Right atrium auricular region (tissue), 2 donors: Measurements from ENCODE around the gene GLI2. TPM values are rescaled to one million over a fixed set of nuclear protein-coding genes. Genes with fewer than 3 reads are reported as not detected.

Experiments
- DNase-seq: peaks from one replicate; pipeline ENCODE4 v3.0.0-alpha.2; 2019; ENCODE audit warnings: low spot score
- H3K27ac ChIP-seq, 2 donors: fragments of 200-600 bp; sonication (generic); 1 replicate in 1 of 2; 2 replicates in 1 of 2; pipeline ENCODE4 v1.5.1; 2016 to 2019
- H3K27me3 ChIP-seq, 2 donors: fragments of 200-600 bp; sonication (generic); one replicate each; pipeline versions ENCODE4 v1.5.1 to v1.6.0; 2017 to 2019
- H3K36me3 ChIP-seq: fragments of 200-600 bp; sonication (generic); one replicate; pipeline ENCODE4 v1.5.1; 2016
- H3K4me1 ChIP-seq, 2 donors: fragments of 200-600 bp; sonication (generic); one replicate each; pipeline versions ENCODE4 v1.5.1 to v1.6.0; 2017 to 2019
- H3K4me3 ChIP-seq, 2 donors: fragments of 200-600 bp; sonication (generic); 1 replicate in 1 of 2; 2 replicates in 1 of 2; pipeline ENCODE4 v1.5.1; 2017 to 2019; ENCODE audit warnings: mild to moderate bottlenecking in 1 of 2, moderate library complexity in 1 of 2
- H3K9me3 ChIP-seq, 2 donors: fragments of 200-600 bp; sonication (generic); one replicate each; pipeline ENCODE4 v1.5.1; 2019
- total RNA-seq, 2 donors: library from RNA; depleted of rRNA; stranded (reverse); fragments of >200 nt; gene quantifications; one replicate each; pipeline ENCODE4 v1.1.0, GENCODE V29; 2016
- TF ChIP-seq, protein P1 (sequence below), 2 donors: fragments of 200-600 bp; sonication (generic); IDR thresholded peaks; one replicate each; pipeline ENCODE4 v1.5.1; 2019; ENCODE audit warnings: antibody characterized with exemption in 2 of 2

GLI2 gene
- total RNA-seq, 2 donors from 2014 or later: 1.5 to 3.5 TPM

DNA sequence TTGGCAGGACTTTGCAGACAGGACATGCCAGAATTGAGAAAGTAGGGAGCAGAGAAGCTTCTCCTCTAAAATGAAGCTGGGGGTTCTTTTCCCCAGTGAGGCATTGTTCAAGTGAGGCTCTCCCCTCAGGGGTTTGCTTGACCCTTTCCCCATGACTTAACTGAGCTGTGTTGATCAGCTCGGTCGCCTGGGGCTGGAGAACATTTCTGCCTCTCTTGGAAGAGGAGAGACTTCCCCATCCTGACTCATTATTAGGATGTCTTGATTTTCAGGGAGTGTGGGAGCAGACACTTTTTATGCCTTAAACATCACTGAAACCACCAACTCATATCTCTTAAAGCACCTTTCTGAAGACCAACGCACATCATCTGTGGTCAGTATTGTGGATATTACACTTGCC lies 27.9 kb upstream of the GLI2 start:
- H3K4me1 ChIP-seq: no peaks in the 10 kb centered on the region
- TF ChIP-seq, protein P1, sequence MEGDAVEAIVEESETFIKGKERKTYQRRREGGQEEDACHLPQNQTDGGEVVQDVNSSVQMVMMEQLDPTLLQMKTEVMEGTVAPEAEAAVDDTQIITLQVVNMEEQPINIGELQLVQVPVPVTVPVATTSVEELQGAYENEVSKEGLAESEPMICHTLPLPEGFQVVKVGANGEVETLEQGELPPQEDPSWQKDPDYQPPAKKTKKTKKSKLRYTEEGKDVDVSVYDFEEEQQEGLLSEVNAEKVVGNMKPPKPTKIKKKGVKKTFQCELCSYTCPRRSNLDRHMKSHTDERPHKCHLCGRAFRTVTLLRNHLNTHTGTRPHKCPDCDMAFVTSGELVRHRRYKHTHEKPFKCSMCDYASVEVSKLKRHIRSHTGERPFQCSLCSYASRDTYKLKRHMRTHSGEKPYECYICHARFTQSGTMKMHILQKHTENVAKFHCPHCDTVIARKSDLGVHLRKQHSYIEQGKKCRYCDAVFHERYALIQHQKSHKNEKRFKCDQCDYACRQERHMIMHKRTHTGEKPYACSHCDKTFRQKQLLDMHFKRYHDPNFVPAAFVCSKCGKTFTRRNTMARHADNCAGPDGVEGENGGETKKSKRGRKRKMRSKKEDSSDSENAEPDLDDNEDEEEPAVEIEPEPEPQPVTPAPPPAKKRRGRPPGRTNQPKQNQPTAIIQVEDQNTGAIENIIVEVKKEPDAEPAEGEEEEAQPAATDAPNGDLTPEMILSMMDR (IDR thresholded peaks at IDR 0.05): no peak
- no peaks in the 10 kb centered on the region for H3K36me3 ChIP-seq
- no peaks in the 10 kb centered on the region for H3K27me3 ChIP-seq
- no peaks in the 10 kb centered on the region for H3K9me3 ChIP-seq
- H3K27ac ChIP-seq: no peak overlapping the region
- no peak overlapping the region for H3K4me3 ChIP-seq
- DNase-seq: no peak

DNA sequence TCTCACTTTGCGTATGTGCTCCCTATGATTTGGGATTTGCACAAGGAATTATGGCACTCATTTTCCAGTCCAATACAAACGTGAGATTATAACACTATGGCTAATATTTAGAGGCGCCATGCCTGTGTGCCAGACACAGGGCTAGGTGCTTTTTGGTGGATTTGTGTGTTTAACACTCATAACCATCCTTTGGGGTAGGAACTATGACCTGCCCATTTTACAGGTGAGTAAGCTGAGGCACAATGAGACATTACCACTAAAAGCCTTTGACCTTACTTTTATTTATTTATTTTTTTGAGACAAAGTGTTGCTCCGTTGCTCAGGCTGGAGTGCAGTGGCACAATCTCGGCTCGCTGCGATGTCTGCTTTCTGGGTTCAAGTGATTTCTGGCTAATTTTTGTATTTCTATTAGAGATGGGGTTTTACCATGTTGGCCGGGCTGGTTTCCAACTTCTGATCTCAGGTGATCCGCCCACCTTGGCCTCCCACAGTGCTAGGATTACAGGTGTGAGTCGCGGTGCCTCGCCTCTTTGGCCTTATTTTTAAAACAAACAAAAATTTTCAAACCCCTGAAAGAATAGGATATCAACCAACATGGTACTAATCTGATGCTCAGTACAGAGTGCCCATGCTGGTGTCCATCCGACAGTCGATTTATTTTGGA lies 26.6 kb upstream of the GLI2 start:
- no peak overlapping the region for H3K27ac ChIP-seq
- H3K4me3 ChIP-seq: no peak overlapping the region
- TF ChIP-seq, protein P1 (IDR thresholded peaks at IDR 0.05): no peak
- no peaks in the 10 kb centered on the region for H3K27me3 ChIP-seq
- no peaks in the 10 kb centered on the region for H3K9me3 ChIP-seq
- H3K36me3 ChIP-seq: no peaks in the 10 kb centered on the region
- no peak for DNase-seq
- no peaks in the 10 kb centered on the region for H3K4me1 ChIP-seq

DNA sequence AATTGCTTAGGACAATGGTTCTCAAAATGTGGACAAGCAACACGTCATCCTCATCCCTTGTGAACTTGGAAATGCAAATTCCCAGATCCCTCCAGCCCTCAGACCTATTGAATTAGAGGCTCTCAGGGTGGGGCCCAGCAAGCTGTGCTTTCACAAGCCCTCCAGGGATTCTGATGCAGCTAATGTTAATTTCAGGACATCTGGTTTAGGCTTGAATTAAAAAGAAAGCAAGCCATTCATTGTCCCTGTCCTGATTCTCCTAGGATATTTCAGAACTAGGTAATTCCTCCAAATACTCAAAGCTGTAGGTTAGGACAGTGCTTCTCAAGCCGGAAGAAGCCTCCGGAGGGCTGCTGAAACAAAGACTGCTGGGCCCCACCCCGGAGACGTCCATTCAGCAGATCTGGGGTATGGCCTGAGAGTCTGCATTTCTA lies 26.0 kb upstream of the GLI2 start:
- no peak overlapping the region for H3K4me3 ChIP-seq
- H3K4me1 ChIP-seq: no peaks in the 10 kb centered on the region
- no peak overlapping the region for H3K27ac ChIP-seq
- H3K36me3 ChIP-seq: no peaks in the 10 kb centered on the region
- no peak for DNase-seq
- no peaks in the 10 kb centered on the region for H3K9me3 ChIP-seq
- TF ChIP-seq, protein P1 (IDR thresholded peaks at IDR 0.05): no peak
- no peaks in the 10 kb centered on the region for H3K27me3 ChIP-seq

DNA sequence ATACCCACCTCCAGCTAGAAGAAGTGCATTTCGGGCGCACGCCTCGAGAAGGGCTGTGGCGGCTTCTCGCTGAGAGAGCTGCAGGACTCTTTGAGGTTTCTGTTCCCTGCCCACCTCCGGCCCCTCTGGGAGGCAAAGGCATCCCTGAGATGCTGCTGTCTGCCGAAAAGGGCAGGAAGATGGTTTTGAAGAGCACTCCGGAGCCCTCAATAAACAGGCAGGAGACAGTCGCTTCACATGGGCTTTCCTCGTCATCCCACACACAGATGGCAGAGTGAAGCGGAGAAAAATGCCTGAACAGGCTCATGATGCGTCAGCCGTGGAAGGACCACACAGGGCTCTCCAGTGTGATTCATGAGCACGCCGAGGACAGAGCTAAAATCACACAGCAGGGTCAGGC lies 25.4 kb upstream of the GLI2 start:
- Histone ChIP-seq H3K4me3 (no peak overlapping the region), H3K36me3 (no peaks in the 10 kb centered on the region), H3K27me3 (no peaks in the 10 kb centered on the region), H3K4me1 (no peaks in the 10 kb centered on the region), H3K27ac (no peak overlapping the region), H3K9me3 (no peaks in the 10 kb centered on the region)
- TF ChIP-seq, protein P1 (IDR thresholded peaks at IDR 0.05): no peak
- DNase-seq: no peak

DNA sequence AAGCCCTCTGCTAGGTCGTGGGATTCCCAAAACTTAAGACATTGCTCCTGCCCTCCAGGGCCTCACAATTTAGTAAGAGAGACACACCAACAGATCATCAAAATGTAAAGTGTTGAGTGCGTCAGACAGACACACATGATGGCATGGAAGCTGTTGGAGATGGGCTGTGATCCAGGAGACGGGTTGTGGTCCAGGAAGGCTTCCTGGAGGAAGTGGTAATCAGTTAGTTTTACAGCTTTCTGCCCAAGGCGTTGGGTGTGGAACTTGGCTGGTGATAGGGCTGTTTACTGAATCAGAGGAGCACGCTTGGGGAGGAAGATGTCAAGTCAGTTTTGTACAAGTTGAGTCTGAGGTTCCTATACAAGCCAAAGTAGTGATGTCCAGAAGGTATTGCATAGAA lies 24.0 kb upstream of the GLI2 start:
- Histone ChIP-seq H3K27me3 (no peaks in the 10 kb centered on the region), H3K27ac (no peak overlapping the region), H3K4me1 (no peaks in the 10 kb centered on the region), H3K4me3 (no peak overlapping the region), H3K36me3 (no peaks in the 10 kb centered on the region), H3K9me3 (no peaks in the 10 kb centered on the region)
- no peak for DNase-seq
- TF ChIP-seq, protein P1 (IDR thresholded peaks at IDR 0.05): no peak

DNA sequence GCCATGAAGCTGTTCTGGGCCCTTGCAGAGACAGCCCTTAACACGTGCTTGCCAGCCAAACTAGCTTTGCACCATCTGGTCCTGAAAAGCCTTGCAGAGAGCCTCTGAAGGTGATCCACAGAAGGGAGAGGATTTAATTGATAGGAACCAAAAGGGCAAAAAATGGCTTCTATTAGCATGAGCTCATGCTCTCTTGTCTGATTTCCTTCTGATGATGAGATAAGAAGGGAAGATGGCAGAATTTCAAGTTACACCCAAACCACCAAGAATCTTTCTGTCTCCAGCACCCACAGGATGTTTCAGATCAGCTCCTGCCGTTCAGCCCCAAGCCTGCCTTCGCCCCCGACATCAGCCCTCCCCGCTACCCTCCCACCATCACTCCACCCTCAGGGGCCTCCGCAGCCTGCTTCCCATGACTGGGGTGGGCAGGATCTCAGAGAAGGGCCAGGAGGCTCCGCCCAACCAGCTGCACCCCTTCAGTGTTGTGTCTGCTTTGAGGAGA lies 23.4 kb upstream of the GLI2 start:
- Histone ChIP-seq H3K4me1 (no peaks in the 10 kb centered on the region), H3K36me3 (no peaks in the 10 kb centered on the region), H3K4me3 (no peak overlapping the region), H3K27me3 (no peaks in the 10 kb centered on the region), H3K9me3 (no peaks in the 10 kb centered on the region), H3K27ac (no peak overlapping the region)
- no peak for DNase-seq
- TF ChIP-seq, protein P1 (IDR thresholded peaks at IDR 0.05): no peak
